Measurements from ENCODE around the gene RYR2.

The RYR2 gene

GRCh38 chr1:237033061-237033460 is 8.9 kb upstream of the RYR2 start:
- DNase-seq = no peak

- DNase-seq = no peak
These were observed 8.2 kb upstream of the RYR2 start for GRCh38 chr1:237033804-237034203.

GRCh38 chr1:237035759-237036158 is 6.2 kb upstream of the RYR2 start:
- DNase-seq = no peak

GRCh38 chr1:237038211-237038610 is 3.8 kb upstream of the RYR2 start:
- DNase-seq = no peak

GRCh38 chr1:237040823-237041222 is 1.2 kb upstream of the RYR2 start:
- DNase-seq = no peak

- no peak for DNase-seq
These were observed 556 bp upstream of the RYR2 start for GRCh38 chr1:237041461-237041794.

GRCh38 chr1:237042526-237042891 is 525 bp downstream of the RYR2 start:
- no peak for DNase-seq

GRCh38 chr1:237042892-237043576 is 1.1 kb downstream of the RYR2 start:
- DNase-seq = no peak

GRCh38 chr1:237043846-237044636 is 2.1 kb downstream of the RYR2 start:
- DNase-seq = no peak

- DNase-seq = no peak
These were observed 3.5 kb downstream of the RYR2 start for GRCh38 chr1:237045278-237046016.

- DNase-seq = no peak
These were observed 6.8 kb downstream of the RYR2 start for GRCh38 chr1:237048803-237049202.

GRCh38 chr1:237050185-237050584 is 8.2 kb downstream of the RYR2 start:
- DNase-seq = no peak

- DNase-seq = no peak
These were observed 8.9 kb downstream of the RYR2 start for GRCh38 chr1:237050915-237051314.

GRCh38 chr1:237054313-237054712 is 12.3 kb downstream of the RYR2 start:
- DNase-seq = no peak

GRCh38 chr1:237058470-237058869 is 16.5 kb downstream of the RYR2 start:
- DNase-seq = no peak

GRCh38 chr1:237059244-237059643 is 17.3 kb downstream of the RYR2 start:
- no peak for DNase-seq

GRCh38 chr1:237062976-237063375 is 21.0 kb downstream of the RYR2 start:
- DNase-seq = no peak

- no peak for DNase-seq
These were observed 23.9 kb downstream of the RYR2 start for GRCh38 chr1:237065903-237066302.

- DNase-seq = no peak
These were observed 28.5 kb downstream of the RYR2 start for GRCh38 chr1:237070519-237070918.

- no peak for DNase-seq
These were observed 29.8 kb downstream of the RYR2 start for GRCh38 chr1:237071641-237072420.

- no peak for DNase-seq
These were observed 32.6 kb downstream of the RYR2 start for GRCh38 chr1:237074371-237075117.

- DNase-seq = no peak
These were observed 42.5 kb downstream of the RYR2 start for GRCh38 chr1:237084341-237085077.
